HepG2 (cell line): ENCODE results near the gene CRISPLD2. TPM values are rescaled to one million over a fixed set of nuclear protein-coding genes. Genes with fewer than 3 reads are reported as not detected.

ENCODE experiments used
- EEA1 ChIP-seq: sonication (generic); formaldehyde crosslinking; IDR thresholded peaks from 2 replicates; pipeline ENCODE4 v1.5.1; 2020; ENCODE audit warnings: mild to moderate bottlenecking, missing genetic modification reagents, borderline replicate concordance
- MTA1 ChIP-seq: sonication (generic); formaldehyde crosslinking; IDR thresholded peaks from 2 replicates; pipeline ENCODE4 v1.4.0; 2020; ENCODE audit warnings: missing genetic modification reagents, mild to moderate bottlenecking, borderline replicate concordance
- PCBP1 ChIP-seq: fragments of 200-400 bp; formaldehyde crosslinking; IDR thresholded peaks from 2 replicates; pipeline ENCODE4 v1.6.1; 2017; ENCODE audit warnings: mild to moderate bottlenecking, low read depth, low read length, borderline replicate concordance
- SP2 ChIP-seq: sonication (generic); formaldehyde crosslinking; IDR thresholded peaks from 2 replicates; pipeline ENCODE4 v1.5.1; 2020; ENCODE audit warnings: mild to moderate bottlenecking, missing genetic modification reagents
- SPEN ChIP-seq: sonication (generic); formaldehyde crosslinking; IDR thresholded peaks from 2 replicates; pipeline ENCODE4 v1.5.1; 2020; ENCODE audit warnings: low read depth, mild to moderate bottlenecking, missing genetic modification reagents
- TERF1 ChIP-seq: sonication (generic); formaldehyde crosslinking; IDR thresholded peaks from 2 replicates; pipeline ENCODE4 v1.8.0; 2022; ENCODE audit warnings: mild to moderate bottlenecking, missing genetic modification reagents, moderate library complexity
- WIZ ChIP-seq: sonication (generic); formaldehyde crosslinking; IDR thresholded peaks from 2 replicates; pipeline ENCODE4 v1.5.1; 2020; ENCODE audit warnings: mild to moderate bottlenecking, missing genetic modification reagents
- ZFP91 ChIP-seq: sonication (generic); formaldehyde crosslinking; IDR thresholded peaks from 2 replicates; pipeline ENCODE4 v1.9.0; 2022; ENCODE audit warnings: missing genetic modification reagents, mild to moderate bottlenecking, borderline replicate concordance
- ZNF646 ChIP-seq: sonication (generic); formaldehyde crosslinking; IDR thresholded peaks from 2 replicates; pipeline ENCODE4 v1.9.0; 2021; ENCODE audit warnings: mild to moderate bottlenecking, missing genetic modification reagents
- ZNF691 ChIP-seq: sonication (generic); formaldehyde crosslinking; IDR thresholded peaks from 2 replicates; pipeline ENCODE4 v1.4.0; 2020; ENCODE audit warnings: missing genetic modification reagents, low read depth, mild to moderate bottlenecking, borderline replicate concordance
- ZNF770 ChIP-seq: sonication (generic); formaldehyde crosslinking; IDR thresholded peaks from 2 replicates; pipeline ENCODE4 v1.5.0; 2020; ENCODE audit warnings: mild to moderate bottlenecking, missing genetic modification reagents
- ZUFSP ChIP-seq: sonication (generic); formaldehyde crosslinking; IDR thresholded peaks from 2 replicates; pipeline ENCODE4 v1.9.0; 2021; ENCODE audit warnings: missing genetic modification reagents, mild to moderate bottlenecking, borderline replicate concordance
- polyA plus RNA-seq, 8 experiments: library from polyadenylated mRNA; depleted of rRNA in 3 of 8; stranded (reverse) in 7 of 8; unstranded in 1 of 8; fragments of >200 nt; fragmentation: Illumina TruSeq in 4 of 8; extraction: Trizol in 4 of 8; gene quantifications; 2 replicates each; pipeline versions ENCODE4 v1.2.1 to v1.2.3, GENCODE V29; 2011 to 2016; ENCODE audit warnings: low read depth in 4 of 8, missing spikeins in 1 of 8, mixed read lengths in 1 of 8; ENCODE audit not compliant: insufficient read depth in 1 of 8
- total RNA-seq, 5 experiments: library from RNA; depleted of rRNA; stranded (reverse); fragments of >200 nt; fragmentation: Illumina TruSeq; extraction: Trizol; gene quantifications; 2 replicates each; pipeline ENCODE4 v1.2.3, GENCODE V29; 2016; ENCODE audit warnings: low read depth in 1 of 5

Gene CRISPLD2
- total and polyA plus RNA-seq, 2 of the 13 experiments (the other 11 are each of a cell fraction or from before 2014, with no cell fraction given) = 0.04 to 0.31 TPM

GRCh38 chr16:84933774-84934631, 114.2 kb downstream of the CRISPLD2 start (continued):
- TF ChIP-seq ZNF646 (CRISPR knock-in tag) (no peak), EEA1 (peak; percentile 42; the same call in 1 of the 2 replicates), ZNF691 (CRISPR knock-in tag) (peak; percentile 79; the same call in 1 of the 2 replicates), TERF1 (CRISPR knock-in tag) (no peak), ZUFSP (CRISPR knock-in tag) (no peak), MTA1 (CRISPR knock-in tag) (peak; percentile 94), ZFP91 (CRISPR knock-in tag) (peak; percentile 44; the same call in 1 of the 2 replicates), ZNF770 (CRISPR knock-in tag) (peak; percentile 90), SP2 (peak; percentile 45; the same call in 1 of the 2 replicates), SPEN (peak; percentile 84), PCBP1 (no peak), WIZ (0 out of 2 replicates have a peak, but pooled peaks have one; percentile 37)
